Measurements from ENCODE around the gene FGFBP2.

DNA sequence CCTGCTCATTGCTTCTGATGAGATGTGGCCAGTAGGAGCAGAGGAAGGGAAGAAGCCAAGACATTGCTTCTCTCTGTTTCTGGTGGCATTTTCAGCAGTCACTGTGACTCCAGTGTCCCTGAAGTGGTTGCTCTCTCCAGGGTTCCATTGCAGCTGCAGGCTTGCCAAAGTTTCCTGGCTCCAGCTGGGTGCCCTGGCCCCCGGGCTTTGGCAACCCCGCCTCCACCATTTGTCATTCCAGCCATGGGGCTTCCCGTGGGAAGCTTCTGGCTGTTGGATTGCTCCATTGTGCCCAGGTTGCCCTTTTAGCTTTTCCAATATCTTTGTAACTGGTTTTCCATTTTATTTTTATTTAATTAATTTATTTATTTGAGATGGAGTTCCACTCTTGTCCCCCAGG, 37.1 kb downstream of the FGFBP2 start:
- TF ChIP-seq, protein P1, sequence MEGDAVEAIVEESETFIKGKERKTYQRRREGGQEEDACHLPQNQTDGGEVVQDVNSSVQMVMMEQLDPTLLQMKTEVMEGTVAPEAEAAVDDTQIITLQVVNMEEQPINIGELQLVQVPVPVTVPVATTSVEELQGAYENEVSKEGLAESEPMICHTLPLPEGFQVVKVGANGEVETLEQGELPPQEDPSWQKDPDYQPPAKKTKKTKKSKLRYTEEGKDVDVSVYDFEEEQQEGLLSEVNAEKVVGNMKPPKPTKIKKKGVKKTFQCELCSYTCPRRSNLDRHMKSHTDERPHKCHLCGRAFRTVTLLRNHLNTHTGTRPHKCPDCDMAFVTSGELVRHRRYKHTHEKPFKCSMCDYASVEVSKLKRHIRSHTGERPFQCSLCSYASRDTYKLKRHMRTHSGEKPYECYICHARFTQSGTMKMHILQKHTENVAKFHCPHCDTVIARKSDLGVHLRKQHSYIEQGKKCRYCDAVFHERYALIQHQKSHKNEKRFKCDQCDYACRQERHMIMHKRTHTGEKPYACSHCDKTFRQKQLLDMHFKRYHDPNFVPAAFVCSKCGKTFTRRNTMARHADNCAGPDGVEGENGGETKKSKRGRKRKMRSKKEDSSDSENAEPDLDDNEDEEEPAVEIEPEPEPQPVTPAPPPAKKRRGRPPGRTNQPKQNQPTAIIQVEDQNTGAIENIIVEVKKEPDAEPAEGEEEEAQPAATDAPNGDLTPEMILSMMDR (IDR thresholded peaks at IDR 0.05; ENCODE audit: low read length), result no peak
- TF ChIP-seq EZH2 (optimal IDR thresholded peaks at IDR 0.05; ENCODE audit: low read depth, low read length), result no peak

All from MM.1S (cell line).